ENCODE measurements around the gene PRKCQ.
"Not testable (repeated sequence)": the region's sequence is repeated elsewhere in the genome, so short reads cannot be mapped to it uniquely, and the experiment has no call there.

Gene PRKCQ

DNA sequence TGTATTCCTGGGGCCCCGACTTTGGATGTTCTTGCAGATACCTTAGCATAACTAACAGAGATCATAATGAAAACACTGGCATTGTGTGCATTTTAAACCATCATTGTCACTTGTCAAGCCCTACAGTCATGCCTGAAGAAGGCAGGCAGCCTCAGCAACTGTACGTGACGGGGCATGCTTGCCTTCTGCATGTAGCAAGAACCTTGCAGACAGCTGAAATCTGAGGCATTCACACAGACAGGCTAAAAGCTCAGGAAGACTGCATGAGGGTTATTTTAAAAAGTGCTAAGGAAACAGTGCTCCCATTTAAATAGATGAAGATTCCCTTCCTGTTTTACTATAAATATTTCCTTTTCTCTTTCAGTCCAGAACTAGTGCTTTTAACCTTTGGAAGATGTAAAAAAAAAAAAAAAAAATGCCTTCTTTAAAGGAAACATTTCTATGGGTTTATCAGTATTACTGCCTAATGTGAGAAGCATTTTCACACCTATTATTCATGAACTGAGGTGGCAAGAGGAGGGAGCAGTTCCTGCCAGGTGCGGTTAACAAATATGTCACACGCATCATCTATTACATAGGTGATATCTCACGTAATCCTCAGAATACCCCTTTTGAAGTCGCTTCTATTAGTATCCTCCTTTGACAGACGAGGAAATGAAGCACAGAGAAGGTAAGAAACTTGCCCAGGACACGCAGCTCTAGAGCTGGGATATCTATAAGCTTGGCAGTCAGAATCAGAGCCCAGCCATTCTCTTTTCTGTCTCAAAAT, 88.1 kb downstream of the PRKCQ start:
- DNase-seq (ENCODE audit: low spot score), result no peak

DNA sequence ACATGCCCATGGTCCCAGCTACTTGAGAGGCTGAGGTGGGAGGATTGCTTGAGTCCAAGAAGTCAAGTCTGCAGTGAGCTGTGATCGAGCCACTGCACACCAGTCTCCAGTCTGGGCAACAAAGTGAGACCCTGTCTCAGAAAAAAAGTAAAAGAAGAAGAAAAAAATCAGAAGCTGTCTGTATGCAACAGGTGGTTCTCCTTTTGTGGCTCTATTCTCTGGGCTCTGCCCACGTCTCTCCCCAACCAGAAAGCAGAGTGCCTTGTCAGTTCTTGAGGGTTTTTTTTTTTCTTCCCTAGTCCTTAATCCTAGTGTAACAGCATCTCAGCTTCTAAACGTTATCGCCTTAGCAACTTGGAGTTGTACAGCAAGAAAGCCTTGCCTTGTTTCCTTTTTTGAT, 89.5 kb downstream of the PRKCQ start:
- DNase-seq (ENCODE audit: low spot score), result no peak

DNA sequence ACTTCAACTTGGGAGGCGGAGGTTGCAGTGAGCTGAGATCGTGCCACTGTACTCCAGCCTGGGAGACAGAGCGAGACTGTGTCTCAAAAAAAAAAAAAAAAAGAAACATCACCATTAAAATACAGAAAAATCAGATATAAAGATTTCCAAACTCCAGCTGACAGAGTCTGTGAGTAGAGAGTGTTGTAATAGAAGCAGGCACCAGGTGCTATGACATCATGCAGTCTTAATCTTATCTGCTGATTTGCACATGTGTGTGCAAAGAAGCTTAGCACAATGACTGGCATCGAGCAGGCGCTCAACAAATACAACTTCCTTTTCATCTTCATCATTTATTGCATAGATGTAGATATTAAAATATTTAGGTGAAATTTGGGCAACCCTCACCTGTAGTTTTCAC, 92.2 kb downstream of the PRKCQ start:
- DNase-seq (ENCODE audit: low spot score), result no peak

DNA sequence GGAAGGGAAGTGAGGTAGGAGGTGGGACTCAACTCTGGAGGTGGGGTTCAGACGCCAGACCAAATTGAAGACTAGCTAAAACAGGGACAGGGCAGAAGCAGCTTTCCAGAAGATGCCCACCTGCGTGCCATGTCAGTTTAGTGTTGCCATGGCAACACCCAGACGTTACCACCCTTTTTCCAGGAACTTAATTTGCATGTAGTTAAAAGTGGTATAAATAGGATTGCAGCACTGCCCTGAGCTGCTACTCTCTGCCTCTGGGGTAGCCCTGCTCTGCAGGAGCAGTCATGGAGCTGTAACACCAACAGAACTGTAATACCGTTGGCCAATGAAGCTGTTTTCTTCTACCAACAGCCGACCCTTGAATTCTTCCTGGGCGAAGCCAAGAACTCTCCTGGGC, 93.8 kb downstream of the PRKCQ start:
- DNase-seq (ENCODE audit: low spot score), result no peak

DNA sequence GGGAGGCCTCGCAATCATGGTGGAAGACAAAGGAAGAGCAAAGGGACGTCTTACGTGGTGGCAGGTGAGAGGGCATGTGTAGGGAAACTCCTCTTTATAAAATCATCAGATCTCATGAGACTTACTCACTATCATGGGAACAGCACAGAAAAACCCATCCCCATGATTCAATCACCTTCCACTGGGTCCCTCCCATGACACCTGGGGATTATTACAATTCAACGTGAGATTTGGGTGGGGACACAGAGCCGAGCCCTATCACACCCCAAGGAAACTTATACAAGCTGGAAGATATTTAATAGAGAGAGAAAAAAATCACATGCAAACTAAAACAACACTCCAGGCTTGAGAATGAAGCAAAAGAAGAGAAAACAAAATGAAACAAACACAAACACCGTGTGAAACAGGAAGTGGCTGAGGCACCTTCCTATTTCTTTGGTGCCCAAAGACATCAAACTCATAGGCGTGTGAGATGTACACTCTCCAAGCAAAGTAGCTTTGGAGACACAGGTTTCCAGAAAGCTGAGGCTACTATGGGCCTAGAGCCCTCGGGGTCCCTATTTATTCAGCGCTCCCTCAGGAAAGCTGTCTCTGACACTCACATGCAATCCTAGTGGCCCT, 97.2 kb downstream of the PRKCQ start:
- no peak for DNase-seq (ENCODE audit: low spot score)

DNA sequence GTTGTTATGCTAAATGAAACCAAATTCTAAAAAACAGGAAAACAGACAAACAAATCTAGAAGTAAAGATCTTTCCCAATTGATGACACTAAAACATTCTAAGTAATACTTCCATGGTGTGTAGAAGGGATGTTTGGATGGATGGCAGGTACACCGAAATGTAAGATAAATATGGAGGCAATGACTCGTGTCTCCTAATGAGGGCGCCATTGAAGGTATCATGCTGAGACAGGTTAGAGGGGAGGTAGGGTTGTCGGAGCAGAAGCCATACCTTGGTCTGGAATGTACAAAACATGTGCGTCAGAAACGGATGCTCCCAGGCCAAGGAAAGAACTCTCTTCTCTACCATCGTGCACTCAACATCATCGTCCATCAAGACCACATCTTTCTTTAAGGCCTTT, 101.4 kb downstream of the PRKCQ start:
- DNase-seq (ENCODE audit: low spot score), result no peak

DNA sequence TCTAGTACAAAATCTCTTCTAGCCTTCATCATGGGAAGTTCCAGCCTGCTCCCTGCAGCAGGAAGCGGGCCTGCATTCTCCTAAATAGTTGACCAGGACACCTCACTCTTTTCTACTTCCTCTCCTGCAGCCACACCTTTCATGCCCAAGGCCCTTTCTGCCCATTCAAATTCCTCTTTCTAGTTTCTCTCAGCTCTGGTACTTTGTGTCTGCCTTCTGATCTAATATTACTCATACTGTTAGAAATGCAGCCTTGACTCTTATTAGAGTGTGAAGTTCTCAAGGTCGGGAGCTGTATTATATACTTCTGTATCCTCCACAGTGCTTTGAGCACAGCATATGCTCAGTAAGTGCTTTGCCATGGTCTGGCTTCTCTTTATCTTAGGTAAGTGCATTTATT, 103.1 kb downstream of the PRKCQ start:
- no peak for DNase-seq (ENCODE audit: low spot score)

DNA sequence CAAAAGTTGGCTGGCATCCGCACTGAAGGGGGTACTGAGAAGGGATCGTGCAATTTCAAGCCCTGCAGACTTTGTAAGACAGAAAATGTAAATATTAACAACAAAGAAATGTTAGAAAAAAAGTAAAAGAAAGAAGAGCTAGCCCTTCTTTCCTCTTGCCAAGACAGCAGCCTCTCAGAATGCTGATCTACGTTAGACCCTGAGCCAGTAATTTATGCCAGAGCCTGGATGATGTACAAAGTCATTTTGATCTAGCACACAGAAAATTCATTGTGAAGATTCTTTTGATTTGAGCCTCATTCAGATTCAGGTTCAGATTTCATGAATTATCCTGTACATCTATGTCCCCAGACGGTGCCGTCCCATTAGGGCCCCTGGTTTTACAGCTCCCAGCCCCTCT, 105.2 kb downstream of the PRKCQ start:
- no peak for DNase-seq (ENCODE audit: low spot score)

DNA sequence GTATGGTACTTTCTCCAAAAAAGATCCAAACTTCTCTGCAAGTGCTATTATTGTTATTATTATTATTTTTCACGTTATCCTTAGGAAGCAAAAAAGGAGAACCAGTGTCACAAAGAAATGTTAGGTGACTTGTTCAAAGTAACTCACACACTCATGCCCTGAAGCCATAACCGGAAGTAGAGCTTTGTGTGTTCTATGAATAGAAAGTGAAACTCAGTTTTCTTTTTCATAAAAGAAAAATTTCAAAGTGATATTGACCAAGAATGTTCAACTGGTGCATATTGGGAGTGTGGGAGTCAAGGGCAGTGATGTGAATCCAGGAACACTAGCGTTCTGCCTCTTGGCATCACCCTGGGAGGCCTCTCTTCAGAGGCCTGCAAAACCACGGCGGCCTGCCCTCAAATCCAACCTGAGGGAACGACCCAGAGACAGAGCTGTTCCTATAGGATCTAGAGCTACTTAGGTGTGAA, 106.1 kb downstream of the PRKCQ start:
- DNase-seq (ENCODE audit: low spot score), result no peak

DNA sequence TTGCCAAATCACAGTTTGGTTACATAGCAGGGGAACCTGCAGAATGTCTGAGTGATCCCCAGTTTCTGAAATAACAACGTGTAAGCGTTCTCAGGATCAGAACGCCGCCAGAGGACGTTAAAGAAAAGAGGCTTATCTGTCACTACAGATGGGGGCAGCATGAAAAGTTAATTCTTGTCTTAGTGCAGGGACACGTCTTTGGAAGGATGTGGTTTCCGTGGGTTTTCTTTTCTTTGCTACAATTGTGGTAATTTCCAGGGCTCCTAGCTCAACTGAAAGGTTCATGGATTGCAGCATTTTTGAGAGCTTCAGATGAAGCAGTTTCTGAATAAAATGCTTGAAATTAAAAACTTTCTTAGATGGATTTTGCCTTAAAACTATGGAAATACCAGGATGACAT, 106.6 kb downstream of the PRKCQ start:
- no peak for DNase-seq (ENCODE audit: low spot score)

DNA sequence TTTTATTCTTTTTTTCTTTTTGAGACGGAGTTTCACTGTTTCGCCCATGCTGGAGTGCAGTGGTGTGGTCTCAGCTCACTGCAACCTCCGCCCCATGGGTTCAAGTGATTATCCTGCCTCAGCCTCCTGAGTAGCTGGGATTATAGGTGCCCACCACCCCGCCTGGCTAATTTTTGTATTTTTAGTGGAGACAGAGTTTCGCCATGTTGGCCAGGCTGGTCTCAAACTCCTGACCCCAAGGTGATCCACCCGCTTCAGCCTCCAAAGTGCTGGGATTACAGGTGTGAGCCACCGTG, 107.4 kb downstream of the PRKCQ start:
- DNase-seq (ENCODE audit: low spot score), result not testable (repeated sequence)

DNA sequence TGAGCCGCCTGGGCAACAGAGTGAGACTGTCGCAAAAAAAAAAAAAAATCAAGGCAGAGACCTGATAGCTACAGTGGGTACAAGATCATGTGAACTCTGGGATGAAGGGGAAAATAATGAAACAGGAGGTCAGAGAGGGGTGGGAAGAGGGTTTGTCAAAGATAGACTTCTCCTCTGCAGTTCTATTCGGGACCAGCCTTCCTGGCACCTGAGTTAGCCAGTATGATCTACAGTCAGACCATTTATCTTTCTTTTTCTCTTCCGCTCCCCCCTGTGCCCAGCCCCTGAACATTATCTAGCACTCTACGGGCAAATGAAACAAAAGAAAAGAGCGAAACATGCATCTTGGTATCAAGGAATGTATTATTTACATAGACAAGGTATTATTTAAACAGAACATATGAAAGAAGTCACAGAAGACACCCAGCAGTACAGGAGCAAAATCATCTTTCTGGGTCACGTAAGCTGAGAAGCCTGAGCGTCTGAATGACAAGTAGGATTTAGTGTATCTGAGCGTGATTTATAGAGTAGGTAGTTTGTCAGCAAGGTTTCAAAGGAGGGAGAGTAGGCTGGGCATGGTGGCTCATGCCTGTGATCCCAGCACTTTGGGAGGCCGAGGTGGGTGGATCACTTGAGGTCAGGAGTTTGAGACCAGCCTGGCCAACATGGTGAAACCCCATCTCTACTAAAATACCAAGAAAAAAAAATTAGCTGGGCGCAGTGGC, 109.0 kb downstream of the PRKCQ start:
- no peak for DNase-seq (ENCODE audit: low spot score)

DNA sequence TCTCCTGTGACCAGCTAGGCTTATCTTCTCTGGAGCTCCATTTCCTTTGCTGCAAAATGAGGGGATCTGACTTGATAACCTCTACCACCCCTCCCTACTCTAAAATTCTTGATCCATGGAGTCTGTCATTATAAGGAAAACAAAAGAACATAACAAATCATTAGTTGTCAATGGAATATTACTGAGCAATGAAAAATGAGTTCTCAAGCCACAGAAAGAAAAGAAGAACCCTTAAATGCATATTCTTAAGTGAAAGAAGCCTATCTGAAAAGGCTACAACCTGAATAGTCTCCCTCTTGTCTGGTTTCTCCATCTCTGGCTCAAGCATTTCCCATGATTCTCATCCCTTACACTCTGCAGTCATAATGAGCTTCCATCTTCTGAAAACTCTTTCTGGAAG, 110.4 kb downstream of the PRKCQ start:
- no peak for DNase-seq (ENCODE audit: low spot score)

DNA sequence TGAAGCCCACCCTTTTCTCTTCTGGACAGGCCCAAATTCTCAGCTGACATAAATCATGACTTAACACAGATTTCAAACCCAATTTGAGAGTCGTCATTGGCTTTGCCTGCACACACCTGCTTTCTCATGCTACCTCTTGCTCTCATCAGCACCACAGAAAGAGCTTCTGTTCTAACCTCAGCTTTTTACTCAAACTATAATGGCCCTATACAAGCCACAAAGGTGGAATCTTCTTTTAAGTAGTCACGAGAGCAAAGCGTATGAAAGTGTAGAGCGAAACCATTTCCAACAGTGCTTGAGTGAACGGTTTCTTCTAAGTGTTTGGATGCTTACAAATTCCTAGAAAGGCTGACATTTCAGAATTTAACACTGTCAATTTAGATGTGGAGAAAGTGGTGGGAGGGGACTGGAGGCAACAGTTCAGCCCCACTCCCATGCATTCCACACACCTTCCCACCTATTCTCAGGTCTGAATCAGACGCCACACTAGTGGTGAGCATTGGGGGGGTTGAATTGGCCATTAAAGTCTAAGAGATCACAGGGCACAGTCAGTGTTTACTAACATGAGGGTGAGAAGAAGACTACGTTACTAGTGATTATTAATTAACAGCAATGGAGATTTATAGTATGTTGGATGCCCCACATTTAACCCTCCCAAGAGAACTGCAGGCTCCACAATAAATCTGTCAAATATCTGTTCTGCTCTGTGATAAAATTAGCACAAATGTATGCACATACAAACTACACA, 114.0 kb downstream of the PRKCQ start:
- DNase-seq (ENCODE audit: low spot score), result no peak

DNA sequence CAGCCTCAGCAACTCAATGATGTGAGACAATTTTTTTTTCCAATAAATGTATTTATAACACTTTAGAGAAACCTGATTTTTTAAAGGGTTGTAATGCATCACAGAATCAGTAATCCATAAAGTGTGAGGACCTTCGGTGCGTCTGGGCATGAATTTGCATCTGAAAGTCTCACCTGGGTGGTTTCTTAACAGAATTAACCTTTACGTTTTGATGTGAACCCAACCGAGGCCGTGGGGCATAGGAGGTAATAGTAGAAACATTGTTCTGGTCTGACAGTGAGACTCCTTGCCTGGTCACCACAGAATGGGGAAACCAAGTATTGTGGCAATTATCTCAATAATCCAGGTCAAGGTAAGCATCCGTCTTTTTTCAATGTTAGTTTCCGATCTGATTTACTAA, 114.6 kb downstream of the PRKCQ start:
- DNase-seq (ENCODE audit: low spot score), result no peak

DNA sequence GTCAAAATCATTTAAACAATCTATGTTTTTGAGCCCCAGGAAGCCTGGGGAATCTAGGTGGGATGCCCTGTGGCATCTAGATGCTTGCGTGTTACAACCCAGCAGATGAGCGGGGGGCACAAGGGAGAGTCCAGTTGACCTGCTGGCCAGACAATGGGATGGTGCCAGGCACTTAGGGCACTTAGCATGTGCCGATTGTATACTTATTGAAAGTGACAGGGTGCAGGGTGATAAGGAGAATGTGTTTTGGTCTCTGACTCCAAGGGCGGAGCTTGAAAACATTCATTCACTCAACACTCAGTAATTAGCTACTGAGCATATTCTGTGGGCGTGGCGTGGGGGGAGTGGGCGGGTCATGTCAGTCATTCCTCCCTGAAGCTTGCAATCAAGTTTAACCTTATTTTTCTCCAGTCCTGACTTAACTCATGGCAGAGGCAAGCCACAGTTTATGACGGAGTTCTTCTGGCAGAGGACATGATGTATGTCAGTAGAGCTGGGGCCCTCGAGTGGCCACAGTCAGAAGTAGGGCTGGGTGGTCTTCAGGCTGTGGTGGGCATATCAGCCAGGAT, 115.1 kb downstream of the PRKCQ start:
- DNase-seq (ENCODE audit: low spot score), result no peak

DNA sequence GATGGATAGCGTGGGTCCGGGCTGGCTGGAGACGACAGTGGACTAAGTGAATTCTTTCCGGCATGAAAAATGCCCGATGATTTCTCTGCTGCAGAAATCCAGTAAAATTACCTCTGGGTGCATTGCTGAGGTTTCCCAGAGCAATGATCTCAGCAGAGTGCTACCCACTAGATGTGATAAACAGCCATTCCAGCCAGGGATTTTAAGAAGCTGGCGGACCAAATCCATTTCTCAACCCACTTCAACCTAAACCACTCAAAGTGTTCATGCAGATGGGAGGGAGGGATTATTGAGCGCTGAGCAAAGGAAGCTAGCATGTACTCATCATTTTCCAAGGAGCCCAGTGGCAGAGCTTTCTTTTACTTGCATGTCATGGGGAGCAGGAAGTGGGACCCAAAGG, 116.7 kb downstream of the PRKCQ start:
- no peak for DNase-seq (ENCODE audit: low spot score)

DNA sequence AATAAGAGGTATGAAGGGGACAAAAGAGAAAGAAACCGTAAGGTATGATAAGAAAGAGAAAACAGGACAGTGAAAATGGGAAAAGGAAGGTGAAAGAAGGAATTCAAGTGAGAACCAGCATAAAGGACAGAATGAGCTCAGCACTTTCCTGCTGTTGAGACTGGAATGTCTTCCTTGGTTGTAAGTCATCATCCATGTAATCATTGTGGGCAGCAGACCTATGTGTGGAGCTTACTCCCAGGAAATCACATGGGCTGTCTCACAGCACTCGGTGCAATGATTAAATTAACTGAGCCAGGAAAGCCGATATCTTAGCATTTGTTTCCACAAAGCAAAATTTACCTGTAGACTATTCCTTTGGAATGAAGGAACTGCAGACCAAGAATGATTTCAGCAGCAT, 118.1 kb downstream of the PRKCQ start:
- no peak for DNase-seq (ENCODE audit: low spot score)

DNA sequence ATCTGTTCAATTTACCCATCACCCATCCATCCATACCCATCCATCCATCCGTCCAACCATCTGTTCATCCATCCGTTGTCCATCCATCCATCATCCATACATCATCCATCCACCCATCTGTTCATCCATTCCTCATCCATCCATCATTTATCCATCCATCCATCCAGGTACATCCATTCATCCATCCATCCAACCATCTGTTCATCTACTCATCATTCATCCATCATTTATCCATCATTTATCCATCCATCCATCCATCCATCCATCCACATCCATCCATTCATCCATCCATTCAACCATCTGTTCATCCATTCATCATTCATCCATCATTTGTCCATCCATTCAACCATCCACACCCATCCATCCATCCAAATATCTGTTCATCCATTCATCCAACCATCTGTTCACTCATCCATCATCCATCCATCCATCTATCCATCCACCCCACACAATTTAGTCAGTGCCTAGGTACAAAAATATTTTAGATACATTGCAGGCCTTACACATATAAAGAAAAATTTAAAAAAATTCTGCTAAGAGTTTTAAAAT, 119.1 kb downstream of the PRKCQ start:
- no peak for DNase-seq (ENCODE audit: low spot score)

DNA sequence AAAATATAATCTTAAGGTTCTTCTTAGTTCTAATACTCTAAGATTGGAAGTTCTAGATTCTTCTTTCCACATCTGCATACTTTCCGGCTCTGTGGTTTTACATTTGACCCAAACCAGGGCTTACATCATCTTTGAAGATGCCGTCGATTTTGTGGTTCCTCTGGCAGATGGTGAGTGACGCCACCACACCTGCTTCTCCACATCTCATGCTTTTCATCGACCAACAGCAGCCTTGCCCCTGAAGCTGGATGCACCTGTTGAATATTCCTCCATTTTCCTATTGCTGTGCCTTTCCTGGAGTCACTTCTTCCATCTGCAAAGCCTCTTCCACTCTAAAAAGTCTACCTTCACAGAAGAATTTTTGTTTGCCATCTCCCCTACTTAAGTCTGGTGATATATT, 121.3 kb downstream of the PRKCQ start:
- DNase-seq (ENCODE audit: low spot score), result no peak

DNA sequence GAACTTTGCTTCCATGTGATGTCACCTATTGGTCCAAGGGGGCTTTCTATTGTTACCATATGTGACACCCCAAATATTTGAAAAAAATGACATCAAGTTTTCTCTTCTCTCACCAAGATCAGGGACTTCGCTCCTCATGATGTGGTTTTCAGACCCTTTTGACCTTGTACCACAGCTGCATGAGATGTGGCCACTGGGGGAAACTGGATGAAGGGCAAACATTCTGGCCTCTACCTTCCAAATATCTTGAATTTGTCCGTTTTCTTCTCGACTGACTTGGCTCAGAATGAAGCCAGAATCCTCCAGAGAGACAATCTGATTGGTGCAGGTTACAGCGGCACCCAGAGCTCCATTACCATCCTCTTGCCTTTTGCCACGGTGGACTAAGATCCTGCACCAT, 122.7 kb downstream of the PRKCQ start:
- no peak for DNase-seq (ENCODE audit: low spot score)

DNA sequence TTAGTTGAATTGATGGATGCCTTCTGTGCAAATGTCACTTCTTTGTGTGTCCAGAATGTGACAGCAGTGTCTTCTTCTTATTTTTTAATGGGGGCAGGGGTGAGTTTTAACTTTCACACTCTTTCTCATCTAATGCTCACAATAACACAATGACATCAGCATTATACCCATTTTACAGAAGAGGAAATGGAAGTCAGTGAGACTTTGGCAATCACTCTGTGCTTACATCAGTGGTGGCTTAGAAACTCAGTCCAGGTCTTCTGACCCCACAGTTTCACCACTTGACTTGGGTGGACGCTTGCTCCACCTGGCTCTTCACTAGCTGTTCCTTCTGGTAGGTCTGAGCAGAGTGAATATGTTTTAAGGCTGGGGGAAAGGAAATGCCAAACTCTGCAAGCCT, 124.0 kb downstream of the PRKCQ start:
- DNase-seq (ENCODE audit: low spot score), result no peak
